Endothelial cell of umbilical vein (primary cell): ENCODE results near the gene MMD. TPM values are rescaled to one million over a fixed set of nuclear protein-coding genes. Genes with fewer than 3 reads are reported as not detected.

Experiments used
- BruUV-seq: library from RNA; stranded (reverse); fragments of 400-500 nt; replicated peaks from 2 replicates; lab custom pipeline; 2021; lab: Mats Ljungman, UMichigan
- CTCF ChIA-PET: fragments of 300-600, 350-600 bp; sonication (Branson Sonifier 250); formaldehyde crosslinking; loops from one replicate; lab custom pipeline; 2021; ENCODE audit warnings: antibody characterized with exemption, inconsistent platforms; lab: Charles Lee
- POLR2A ChIA-PET: fragments of 300-600, 350-600 bp; sonication (Branson Sonifier 250); formaldehyde crosslinking; loops from one replicate; lab custom pipeline; 2021; ENCODE audit warnings: antibody characterized with exemption, inconsistent platforms; lab: Charles Lee
- DNase-seq: peaks from one replicate; pipeline ENCODE4 v3.0.0-alpha.2; 2011; ENCODE audit warnings: low read depth, low spot score
- FAIRE-seq: peaks from 2 replicates; lab custom pipeline; 2011; peaks lifted over from hg19 to GRCh38; lab: Jason Lieb, UNC
- H2AFZ ChIP-seq: 2 replicates; pipeline ENCODE4 v1.6.0; 2012; ENCODE audit warnings: low read depth, low read length, control low read depth, inconsistent platforms
- H3K27ac ChIP-seq: 2 replicates; pipeline ENCODE4 v1.5.1; 2011; ENCODE audit warnings: low read depth, mild to moderate bottlenecking, control low read depth, low read length, moderate library complexity; ENCODE audit not compliant: insufficient read depth
- H3K27me3 ChIP-seq, 2 experiments: 2 replicates each; pipeline versions ENCODE4 v1.6.0 to v1.6.1; 2011; ENCODE audit warnings: low read length in 2 of 2, mixed read lengths in 1 of 2; ENCODE audit not compliant: control insufficient read depth in 2 of 2, insufficient read depth in 2 of 2
- H3K36me3 ChIP-seq, 2 experiments: 2 replicates in 1 of 2; 3 replicates in 1 of 2; pipeline ENCODE4 v1.5.1; 2011; ENCODE audit warnings: low read length in 2 of 2, mild to moderate bottlenecking in 1 of 2, moderate library complexity in 1 of 2; ENCODE audit not compliant: control insufficient read depth in 2 of 2, insufficient read depth in 2 of 2; ENCODE audit errors: extremely low read depth in 1 of 2
- H3K4me1 ChIP-seq: 3 replicates; pipeline ENCODE4 v1.5.1; 2011; ENCODE audit warnings: mild to moderate bottlenecking, low read length; ENCODE audit not compliant: control insufficient read depth, insufficient read depth; ENCODE audit errors: extremely low read depth
- H3K4me2 ChIP-seq: 2 replicates; pipeline ENCODE4 v1.6.1; 2011; ENCODE audit warnings: low read length, control low read depth, mixed read lengths; ENCODE audit not compliant: insufficient read depth
- H3K4me3 ChIP-seq, 3 experiments: fragments of 200-600 bp in 1 of 3; sonication (generic), shearing (Covaris generic) in 1 of 3; replicated peaks in 1 of 3; 2 replicates each; pipeline ENCODE4 v1.5.1; 2011 to 2016; ENCODE audit warnings: control low read depth in 3 of 3, low read length in 3 of 3, mild to moderate bottlenecking in 2 of 3, inconsistent platforms in 1 of 3, low read depth in 1 of 3, moderate library complexity in 1 of 3; ENCODE audit not compliant: insufficient read depth in 1 of 3
- H3K79me2 ChIP-seq: 2 replicates; pipeline ENCODE4 v1.6.0; 2012; ENCODE audit warnings: low read length, inconsistent platforms; ENCODE audit not compliant: control insufficient read depth, insufficient read depth
- H3K9ac ChIP-seq: replicated peaks from 2 replicates; pipeline ENCODE3; 2011; ENCODE audit warnings: low read length, control low read depth; ENCODE audit not compliant: insufficient read depth; ENCODE audit errors: extremely low read depth
- H3K9me1 ChIP-seq: replicated peaks from 3 replicates; pipeline ENCODE4 v1.6.0; 2011; ENCODE audit warnings: mild to moderate bottlenecking, low read length; ENCODE audit not compliant: control insufficient read depth, insufficient read depth; ENCODE audit errors: extremely low read depth
- H3K9me3 ChIP-seq: replicated peaks from 2 replicates; pipeline ENCODE4 v1.5.1; 2012; ENCODE audit warnings: low read length, inconsistent platforms; ENCODE audit not compliant: control insufficient read depth, insufficient read depth
- H4K20me1 ChIP-seq: replicated peaks from 2 replicates; pipeline ENCODE3; 2011; ENCODE audit warnings: mild to moderate bottlenecking, low read length; ENCODE audit not compliant: control insufficient read depth, insufficient read depth; ENCODE audit errors: extremely low read depth
- CTCF ChIP-seq, 2 donors: IDR thresholded peaks; 1 replicate in 1 of 2; 2 replicates in 1 of 2; pipeline ENCODE4 v1.5.1; 2011; ENCODE audit warnings: low read length in 2 of 2, mild to moderate bottlenecking in 2 of 2, moderate library complexity in 2 of 2, control low read depth in 1 of 2, inconsistent platforms in 1 of 2, low read depth in 1 of 2; ENCODE audit not compliant: insufficient read depth in 1 of 2; ENCODE audit errors: extremely low read depth in 1 of 2
- EZH2 ChIP-seq: IDR thresholded peaks from 2 replicates; pipeline ENCODE4 v1.6.1; 2012; ENCODE audit warnings: borderline replicate concordance, low read depth, mild to moderate bottlenecking, moderate library complexity, low read length, inconsistent platforms; ENCODE audit not compliant: severe bottlenecking
- FOS ChIP-seq: IDR thresholded peaks from 2 replicates; pipeline ENCODE4 v1.6.1; 2011; ENCODE audit warnings: mild to moderate bottlenecking, low read length, moderate library complexity, borderline replicate concordance; ENCODE audit not compliant: insufficient read depth
- GATA2 ChIP-seq: IDR thresholded peaks from 2 replicates; pipeline ENCODE4 v1.7.0; 2011; ENCODE audit warnings: low read depth, mild to moderate bottlenecking, moderate library complexity, mixed read lengths, low read length; ENCODE audit not compliant: insufficient read length, insufficient read depth
- JUN ChIP-seq: IDR thresholded peaks from 2 replicates; pipeline ENCODE4 v1.6.1; 2011; ENCODE audit warnings: borderline replicate concordance, low read depth; ENCODE audit not compliant: insufficient read length, insufficient read depth
- MAX ChIP-seq: IDR thresholded peaks from 2 replicates; pipeline ENCODE4 v1.6.1; 2011; ENCODE audit not compliant: insufficient read depth, insufficient read length
- MYC ChIP-seq: IDR thresholded peaks from one replicate; pipeline ENCODE4 v1.6.1; 2011; ENCODE audit warnings: mild to moderate bottlenecking, low read depth, low read length
- POLR2A ChIP-seq: IDR thresholded peaks from 2 replicates; pipeline ENCODE4 v1.6.1; 2012; ENCODE audit warnings: low read depth, mild to moderate bottlenecking, control low read depth, low read length
- POLR2AphosphoS5 ChIP-seq: IDR thresholded peaks from 2 replicates; pipeline ENCODE4 v1.6.1; 2012; ENCODE audit warnings: low read depth, mild to moderate bottlenecking, control low read depth, low read length, moderate library complexity; ENCODE audit not compliant: insufficient read depth
- dilution Hi-C: fragments of 300-500 bp; cut with MboI; formaldehyde crosslinking; loops from one replicate; pipeline ENCODE4 v1.15.0; 2019; ENCODE audit warnings: low sequenced_read_pairs; ENCODE audit not compliant: extremely low pct_ligation_motif_present
- intact Hi-C: fragments of 100-400 bp; cut with micrococcal nuclease; formaldehyde crosslinking; loops from one replicate; pipeline ENCODE4 v1.10.0; 2022
- polyA plus RNA-seq, 4 experiments: library from polyadenylated mRNA; depleted of rRNA in 3 of 4; stranded (reverse) in 3 of 4; unstranded in 1 of 4; fragments of >200 nt; gene quantifications; 2 replicates each; pipeline versions ENCODE4 v1.2.1 to v1.2.3, GENCODE V29; 2011 to 2012; ENCODE audit warnings: missing spikeins in 1 of 4
- total RNA-seq: library from RNA; stranded (reverse); gene quantifications from 2 replicates; pipeline ENCODE4 v1.2.3, GENCODE V29; 2021

The MMD gene
- total and polyA plus RNA-seq, 2 donors (not counting 3 experiments of a cell fraction or from before 2014, with no cell fraction given): 5.6 to 9.3 TPM

DNA sequence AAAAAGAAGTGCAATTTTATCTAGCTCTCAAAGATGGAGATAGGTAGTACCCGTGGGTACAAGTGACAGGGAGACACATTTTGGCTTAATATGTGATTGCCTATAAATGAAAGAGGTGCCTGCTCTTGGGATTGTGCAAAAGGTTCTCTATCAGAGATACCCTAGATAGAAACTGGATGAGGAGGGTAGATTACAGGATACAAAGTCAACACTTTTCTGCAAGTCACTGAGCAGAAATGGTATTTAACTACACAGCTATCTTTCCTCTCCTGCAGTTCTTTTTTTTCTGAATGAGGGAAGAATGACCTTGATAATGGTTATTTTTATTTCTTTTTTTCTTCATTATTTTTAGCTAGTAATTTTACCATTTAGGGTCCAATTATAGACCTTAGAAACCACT is 67.6 kb downstream of the MMD start:
- BruUV-seq: no TSS peak
- Histone ChIP-seq H3K9ac (no peak overlapping the region), H3K79me2 (no peaks in the 10 kb centered on the region), H3K4me3 (no peak overlapping the region), H3K4me2 (no peak overlapping the region), H3K4me1 (no peaks in the 10 kb centered on the region), H2AFZ (no peak overlapping the region), H4K20me1 (no peaks in the 10 kb centered on the region), H3K27ac (no peak overlapping the region), H3K9me1 (no peaks in the 10 kb centered on the region), H3K36me3 (no peaks in the 10 kb centered on the region), H3K27me3 (peaks cover 0 to 6% of the 10 kb centered on the region in 2 experiments), H3K9me3 (no peaks in the 10 kb centered on the region)
- ChIA-PET POLR2A (no interaction called here), CTCF (interaction anchor here (0.9 to 6.0 kb wide), 7 partner anchors 9 to 361 kb away, joined by 3 to 82 read pairs (median 6); partner anchors contain the start of gene SMIM36)
- dilution Hi-C loops (loop anchor here (10.0 kb wide), 1 partner anchor 161 kb away; the partner anchor contains the start of gene SMIM36), intact Hi-C loops (no loop called here)
- FAIRE-seq: no peak
- DNase-seq: no peak
- TF ChIP-seq EZH2 (no peak), CTCF (IDR thresholded peaks at IDR 0.05; ENCODE audit: extremely low read depth in 1 of 2, insufficient read depth in 1 of 2, low read depth in 1 of 2, low read length in 2 of 2) (no peak), POLR2A (no peak), GATA2 (no peak), MYC (no peak), JUN (no peak), MAX (no peak), POLR2AphosphoS5 (no peak), FOS (no peak)
